Heart left ventricle (tissue), 16 donors: ENCODE results near the gene SPP2. TPM values are rescaled to one million over a fixed set of nuclear protein-coding genes. Genes with fewer than 3 reads are reported as not detected.

Experiments used
- ATAC-seq, 4 donors: fragments of 200-7000 bp; cut with Tn5 transposase; one replicate each; pipeline ENCODE4 v1.9.1; 2020 to 2022; ENCODE audit warnings: moderate library complexity in 4 of 4, mild to moderate bottlenecking in 3 of 4, moderate number of reproducible peaks in 1 of 4
- DNase-seq, 5 donors: peaks; one replicate each; pipeline ENCODE4 v3.0.0-alpha.2; 2020
- H3K27ac ChIP-seq, 12 donors: fragments of 200-600 bp; sonication (generic) in 4 of 12; one replicate each; pipeline versions ENCODE4 v1.5.0 to v1.8.0; 2016 to 2022; ENCODE audit warnings: mild to moderate bottlenecking in 2 of 12
- H3K27me3 ChIP-seq, 9 donors: fragments of 200-600 bp; sonication (generic) in 2 of 9; one replicate each; pipeline versions ENCODE4 v1.5.1 to v1.8.0; 2016 to 2022; ENCODE audit warnings: mild to moderate bottlenecking in 3 of 9
- H3K36me3 ChIP-seq, 9 donors: fragments of 200-600 bp; sonication (generic) in 2 of 9; one replicate each; pipeline versions ENCODE4 v1.5.0 to v1.8.0; 2018 to 2022; ENCODE audit warnings: mild to moderate bottlenecking in 2 of 9
- H3K4me1 ChIP-seq, 12 donors: fragments of 200-600 bp; sonication (generic) in 4 of 12; one replicate each; pipeline versions ENCODE4 v1.5.0 to v1.8.0; 2016 to 2022; ENCODE audit warnings: mild to moderate bottlenecking in 3 of 12
- H3K4me3 ChIP-seq, 12 donors: fragments of 200-600 bp; sonication (generic) in 4 of 12; one replicate each; pipeline versions ENCODE4 v1.5.0 to v1.8.0; 2017 to 2022; ENCODE audit warnings: mild to moderate bottlenecking in 9 of 12, moderate library complexity in 4 of 12
- H3K9me3 ChIP-seq, 12 donors: fragments of 200-600 bp; sonication (generic) in 4 of 12; one replicate each; pipeline versions ENCODE4 v1.5.0 to v1.8.0; 2016 to 2022; ENCODE audit warnings: mild to moderate bottlenecking in 1 of 12
- POLR2A ChIP-seq, 2 donors: fragments of 450-650 bp; IDR thresholded peaks; one replicate each; pipeline ENCODE4 v1.6.1; 2017; ENCODE audit warnings: antibody characterized with exemption in 2 of 2, mild to moderate bottlenecking in 2 of 2, moderate library complexity in 2 of 2
- WGBS, 4 donors: extraction: QIAGEN DNeasy Blood & Tissue Kit in 2 of 4; methylation state at CpG; one replicate each; pipeline versions ENCODE4 v1.1.5 to v1.1.7; 2013 to 2018; 5-methylcytosine and 5-hydroxymethylcytosine counted together
- intact Hi-C, 10 donors: fragments of 100-400 bp; cut with DNase I; formaldehyde crosslinking; loops; one replicate each; pipeline versions ENCODE4 v1.11.1 to v1.14.2; 2022
- long read RNA-seq, 3 donors: library from polyadenylated mRNA; unstranded; transcript quantifications; one replicate each; pipeline ENCODE4 v2.0.0, GENCODE V29; 2020 to 2021
- polyA plus RNA-seq, 2 donors: library from polyadenylated mRNA; stranded (reverse); fragments of 200-250 nt; gene quantifications; one replicate each; pipeline ENCODE4 v1.2.3, GENCODE V29; 2013
- total RNA-seq, 9 donors: library from RNA; depleted of rRNA in 2 of 9; stranded (reverse); fragments of >200 nt in 2 of 9; fragmentation: NEBNext Ultra II Directional in 3 of 9; extraction: Animal tissue kit (Norgen Biotek cat#: 25700) in 3 of 9; gene quantifications; one replicate each; pipeline versions ENCODE4 v1.1.0 to v1.2.4, GENCODE V29; 2016 to 2023
- TF ChIP-seq, protein P1 (sequence below), 12 donors: fragments of 200-600 bp; sonication (generic) in 4 of 12; IDR thresholded peaks; one replicate each; pipeline versions ENCODE4 v1.5.0 to v1.8.0; 2018 to 2022; ENCODE audit warnings: antibody characterized with exemption in 12 of 12, mild to moderate bottlenecking in 5 of 12
- donor health status: ischemic (EF 13 %, LVEDD 7.1; RV severe dilation, severe dysfunction).
- donor health status: healthy with polysubstance abuse.
- donor health status: DM: no; HTN: yes; CAD: no.
- donor health status: DM: no; HTN: no; CAD: no.
- donor health status: ischemic (EF 25% LVEDD 6.9; RV normal size, moderate dysfunction).
- donor health status: ischemic (EF 25% LVEDD 5.7; RV mildly dilated, moderate dysfunction).
- donor health status: healthy.
- donor health status: DM: yes; HTN: yes; CAD: no.
- donor health status: ischemic (EF 35%, LVEDD 5.7; RV mildly dilated, moderate dysfunction).
- donor health status: nonischemic (EF 11% LVEDD 7.7; RV severe dilation, severe dysfunction).
- donor health status: DM: yes; HTN: yes; CAD: no.
- donor health status: PGD.
- donor health status: ischemic (EF 29% LVEDD 5.4; RV normal size, mild dysfunction).
- donor health status: nonischemic (EF 23%, LVEDD 6.1; RV moderate dilation, normal function).

Gene SPP2, protein sequence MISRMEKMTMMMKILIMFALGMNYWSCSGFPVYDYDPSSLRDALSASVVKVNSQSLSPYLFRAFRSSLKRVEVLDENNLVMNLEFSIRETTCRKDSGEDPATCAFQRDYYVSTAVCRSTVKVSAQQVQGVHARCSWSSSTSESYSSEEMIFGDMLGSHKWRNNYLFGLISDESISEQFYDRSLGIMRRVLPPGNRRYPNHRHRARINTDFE
- total RNA-seq (not detected), polyA plus RNA-seq (not detected)
- long read RNA-seq, donor 1: 0 reads
- long read RNA-seq, donor 2: 0 reads
- long read RNA-seq, donor 3: 0 reads

- intact Hi-C loops: no loop called here
- ATAC-seq: no peak
- Histone ChIP-seq H3K36me3 (no peaks in the 10 kb centered on the region), H3K4me1 (no peaks in the 10 kb centered on the region), H3K4me3 (no peak within 1 kb of the TSS), H3K27ac (no peak within 1 kb of the TSS), H3K9me3 (no peaks in the 10 kb centered on the region), H3K27me3 (peaks cover 0 to 18% (median 0%) of the 10 kb centered on the region in 9 donors)
- 83 to 88% (median 84%) methylated on average over 9 of the region's 9 CpGs for WGBS, 4 donors
- no peak for TF ChIP-seq POLR2A (IDR thresholded peaks at IDR 0.05)
- TF ChIP-seq, protein P1, sequence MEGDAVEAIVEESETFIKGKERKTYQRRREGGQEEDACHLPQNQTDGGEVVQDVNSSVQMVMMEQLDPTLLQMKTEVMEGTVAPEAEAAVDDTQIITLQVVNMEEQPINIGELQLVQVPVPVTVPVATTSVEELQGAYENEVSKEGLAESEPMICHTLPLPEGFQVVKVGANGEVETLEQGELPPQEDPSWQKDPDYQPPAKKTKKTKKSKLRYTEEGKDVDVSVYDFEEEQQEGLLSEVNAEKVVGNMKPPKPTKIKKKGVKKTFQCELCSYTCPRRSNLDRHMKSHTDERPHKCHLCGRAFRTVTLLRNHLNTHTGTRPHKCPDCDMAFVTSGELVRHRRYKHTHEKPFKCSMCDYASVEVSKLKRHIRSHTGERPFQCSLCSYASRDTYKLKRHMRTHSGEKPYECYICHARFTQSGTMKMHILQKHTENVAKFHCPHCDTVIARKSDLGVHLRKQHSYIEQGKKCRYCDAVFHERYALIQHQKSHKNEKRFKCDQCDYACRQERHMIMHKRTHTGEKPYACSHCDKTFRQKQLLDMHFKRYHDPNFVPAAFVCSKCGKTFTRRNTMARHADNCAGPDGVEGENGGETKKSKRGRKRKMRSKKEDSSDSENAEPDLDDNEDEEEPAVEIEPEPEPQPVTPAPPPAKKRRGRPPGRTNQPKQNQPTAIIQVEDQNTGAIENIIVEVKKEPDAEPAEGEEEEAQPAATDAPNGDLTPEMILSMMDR (IDR thresholded peaks at IDR 0.05): no peak
- DNase-seq: no peak
Measured at GRCh38 chr2:234050455-234051135, at the start of gene SPP2. TSS of gene SPP2 (plus strand) at chr2:234050702. CDS start at chr2:234050787, 85 bp downstream.

DNA sequence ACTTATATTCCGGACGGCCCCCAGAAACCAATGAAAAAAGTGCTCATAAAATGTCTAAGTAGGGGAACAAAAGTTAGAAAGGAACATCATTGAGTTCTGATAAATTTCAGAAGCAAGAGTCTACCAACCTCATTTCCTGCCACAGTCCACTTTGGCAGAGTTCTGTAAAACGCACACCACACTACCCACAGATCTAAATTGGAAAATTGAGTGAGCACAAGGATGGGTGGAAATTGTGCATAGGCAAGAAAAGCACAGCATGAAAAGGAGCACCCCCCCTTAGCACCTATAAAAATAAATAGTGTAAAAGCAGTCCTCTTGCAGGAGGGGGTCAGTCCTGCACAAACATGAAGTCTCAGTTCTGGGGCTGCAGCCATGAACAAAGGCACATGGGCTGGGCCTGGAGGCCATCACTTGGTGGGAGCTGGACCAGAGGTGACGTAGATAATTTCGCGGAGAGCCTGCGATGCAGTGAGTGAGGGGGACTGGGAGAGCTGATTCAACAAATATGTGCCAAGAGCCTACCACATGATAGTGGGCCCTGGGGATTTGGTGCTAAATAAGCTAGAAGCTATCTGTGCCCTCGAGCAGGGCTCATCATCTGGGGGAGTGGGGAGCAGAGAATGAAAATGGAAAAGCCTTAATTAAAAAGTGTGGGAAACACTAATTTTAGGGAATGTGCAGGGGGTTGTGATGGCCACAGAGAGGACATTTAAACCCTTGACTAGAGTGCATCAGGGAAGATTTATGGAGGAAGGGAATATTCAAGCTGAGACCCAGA is 48.9 kb upstream of the SPP2 start:
- peaks cover 0 to 29% (median 2%) of the 10 kb centered on the region in 9 donors for H3K27me3 ChIP-seq
- no peaks in the 10 kb centered on the region for H3K4me1 ChIP-seq
- no peak overlapping the region for H3K27ac ChIP-seq
- no peak overlapping the region for H3K4me3 ChIP-seq
- no peaks in the 10 kb centered on the region for H3K36me3 ChIP-seq
- intact Hi-C loops: no loop called here
- H3K9me3 ChIP-seq: no peaks in the 10 kb centered on the region
- DNase-seq (no peak), ATAC-seq (no peak)
- 75 to 76% (median 75%) methylated on average over 8 of the region's 8 CpGs for WGBS, 4 donors
- no peak for TF ChIP-seq POLR2A (IDR thresholded peaks at IDR 0.05)
- TF ChIP-seq, protein P1 (IDR thresholded peaks at IDR 0.05): no peak

DNA sequence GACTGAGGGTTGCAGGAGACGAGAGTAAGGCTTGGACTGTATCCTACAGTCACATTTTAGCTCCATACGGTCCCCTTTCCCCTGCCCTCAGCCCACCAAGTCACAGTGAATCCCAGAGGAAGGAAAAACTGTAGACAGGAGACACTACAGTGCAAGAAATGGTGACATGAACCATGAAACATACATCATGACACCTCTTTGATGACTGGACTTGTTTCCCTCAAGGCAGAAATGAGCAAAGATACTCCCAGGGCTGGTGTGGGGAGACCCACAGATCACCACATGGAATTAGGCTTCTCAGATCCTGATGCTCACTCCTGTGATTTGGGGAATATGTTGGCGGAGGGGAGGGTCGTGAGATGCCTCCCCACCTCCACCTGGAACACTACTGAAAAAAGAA is 48.2 kb upstream of the SPP2 start:
- H3K27me3 ChIP-seq: peaks cover 0 to 36% (median 2%) of the 10 kb centered on the region in 9 donors
- no peak overlapping the region for H3K27ac ChIP-seq
- no peak overlapping the region for H3K4me3 ChIP-seq
- ATAC-seq: no peak
- TF ChIP-seq, protein P1 (IDR thresholded peaks at IDR 0.05): no peak
- TF ChIP-seq POLR2A (IDR thresholded peaks at IDR 0.05): no peak
- H3K9me3 ChIP-seq: no peaks in the 10 kb centered on the region
- WGBS, 4 donors: 73 to 84% (median 79%) methylated on average over 4 of the region's 4 CpGs
- no peaks in the 10 kb centered on the region for H3K36me3 ChIP-seq
- no peak for DNase-seq
- intact Hi-C loops: no loop called here
- no peaks in the 10 kb centered on the region for H3K4me1 ChIP-seq
